Activated T-helper 9 cell treated with anti-CD3 and anti-CD28 coated beads, Interleukin-2, amount 50 U/mL, for 16 hours (primary cell): ENCODE data around the gene TFIP11.
"Not testable (repeated sequence)": the region's sequence is repeated elsewhere in the genome, so short reads cannot be mapped to it uniquely, and the experiment has no call there.

Experiments
- DNase-seq: peaks from one replicate; pipeline ENCODE4 v3.0.0-alpha.2; 2020; ENCODE audit warnings: low read depth

The TFIP11 gene

GRCh38 chr22:26541167-26541819, 29.0 kb upstream of the TFIP11 start:
- no peak for DNase-seq

GRCh38 chr22:26540119-26540518, 27.8 kb upstream of the TFIP11 start:
- DNase-seq: no peak

- DNase-seq: no peak
Observed at GRCh38 chr22:26536762-26537134, 24.5 kb upstream of the TFIP11 start.

DNA sequence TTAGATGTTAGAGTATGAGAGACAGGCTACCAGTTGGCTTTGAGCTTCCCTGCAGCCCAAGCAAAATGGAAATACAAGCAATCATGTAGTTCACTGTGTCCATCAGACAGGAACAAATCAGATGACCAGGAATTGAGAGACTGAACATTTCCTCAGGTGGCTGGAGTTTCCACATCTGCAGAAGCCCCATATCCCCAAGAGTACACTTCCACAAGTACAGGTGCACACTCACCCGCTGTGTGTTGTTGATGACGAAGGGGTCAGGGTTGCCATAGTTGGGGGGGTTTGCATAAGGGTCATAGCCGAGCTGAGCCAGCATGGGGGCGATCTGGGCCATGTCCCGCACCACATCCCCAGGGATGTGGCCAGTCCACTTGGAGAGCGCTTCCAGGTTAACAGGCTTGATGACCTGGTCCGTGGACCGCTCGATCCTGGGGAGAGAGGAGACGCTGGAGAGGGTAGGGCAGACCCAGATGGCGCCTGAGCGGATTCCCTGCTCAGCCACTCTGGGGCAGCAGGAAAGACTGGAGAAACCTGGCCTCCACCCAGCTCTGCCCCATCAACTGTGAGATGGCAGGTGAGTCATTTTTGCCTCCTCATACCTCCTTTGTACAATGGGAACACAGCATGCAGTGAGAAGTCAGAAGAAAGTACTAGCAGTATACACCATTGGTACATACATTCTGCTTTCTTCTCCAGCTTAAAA, 23.9 kb upstream of the TFIP11 start:
- no peak for DNase-seq

- no peak for DNase-seq
Observed at GRCh38 chr22:26535603-26535908, 23.3 kb upstream of the TFIP11 start.

DNA sequence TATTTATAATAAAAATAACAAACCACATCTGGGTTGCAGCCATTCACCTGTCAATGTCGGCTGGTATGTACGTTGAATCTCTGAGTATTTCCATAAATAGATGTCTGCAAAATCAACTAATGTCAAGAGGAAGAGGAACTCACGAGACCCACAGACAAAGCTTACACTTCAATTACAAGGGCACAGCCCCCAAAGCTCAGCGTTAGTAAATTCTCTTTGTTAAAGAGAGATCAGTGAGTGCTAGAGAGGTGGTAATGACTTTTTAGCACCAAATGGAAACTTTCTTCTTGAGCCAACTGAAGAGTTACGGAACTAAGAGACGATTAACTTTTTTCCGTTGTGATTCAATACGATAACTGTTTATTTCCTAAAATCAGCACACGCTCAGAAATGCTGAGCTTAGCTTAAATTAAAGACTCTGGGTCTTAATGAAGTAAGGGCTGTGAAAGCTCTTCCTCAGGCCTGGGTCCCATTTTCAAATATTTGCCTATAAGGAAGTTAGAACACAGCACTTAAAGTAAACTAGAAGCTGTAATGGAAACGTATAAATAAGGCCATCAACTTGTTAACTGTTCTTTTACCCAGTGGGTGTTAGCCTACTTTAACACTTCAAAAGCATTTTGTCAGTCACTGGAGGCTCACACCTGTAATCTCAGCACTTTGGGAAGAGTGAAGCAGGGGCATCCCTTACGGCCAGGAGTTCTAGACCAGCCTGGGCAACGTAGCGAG, 22.8 kb upstream of the TFIP11 start:
- no peak for DNase-seq

GRCh38 chr22:26534171-26534855, 22.0 kb upstream of the TFIP11 start:
- no peak for DNase-seq

DNA sequence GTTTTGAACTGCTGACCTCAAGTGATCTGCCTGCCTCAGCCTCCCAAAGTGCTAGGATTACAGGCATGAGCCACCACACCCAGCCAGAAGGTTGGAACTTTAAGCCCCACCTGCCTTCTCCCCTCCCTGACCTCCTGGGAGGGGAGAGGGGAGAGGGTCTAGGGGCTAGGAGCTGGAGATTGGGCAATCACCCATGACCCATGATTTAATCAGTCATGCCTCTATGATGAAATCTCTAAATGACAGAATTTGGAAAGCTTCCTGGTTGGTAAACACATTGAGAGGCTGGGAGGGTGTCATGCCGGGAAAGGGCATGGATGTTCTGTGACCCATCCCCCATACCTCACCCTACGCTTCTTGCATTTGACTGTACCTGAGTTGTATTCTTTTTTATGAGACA, 17.1 kb upstream of the TFIP11 start:
- no peak for DNase-seq

GRCh38 chr22:26528518-26528917, 16.2 kb upstream of the TFIP11 start:
- DNase-seq: not testable (repeated sequence)

DNA sequence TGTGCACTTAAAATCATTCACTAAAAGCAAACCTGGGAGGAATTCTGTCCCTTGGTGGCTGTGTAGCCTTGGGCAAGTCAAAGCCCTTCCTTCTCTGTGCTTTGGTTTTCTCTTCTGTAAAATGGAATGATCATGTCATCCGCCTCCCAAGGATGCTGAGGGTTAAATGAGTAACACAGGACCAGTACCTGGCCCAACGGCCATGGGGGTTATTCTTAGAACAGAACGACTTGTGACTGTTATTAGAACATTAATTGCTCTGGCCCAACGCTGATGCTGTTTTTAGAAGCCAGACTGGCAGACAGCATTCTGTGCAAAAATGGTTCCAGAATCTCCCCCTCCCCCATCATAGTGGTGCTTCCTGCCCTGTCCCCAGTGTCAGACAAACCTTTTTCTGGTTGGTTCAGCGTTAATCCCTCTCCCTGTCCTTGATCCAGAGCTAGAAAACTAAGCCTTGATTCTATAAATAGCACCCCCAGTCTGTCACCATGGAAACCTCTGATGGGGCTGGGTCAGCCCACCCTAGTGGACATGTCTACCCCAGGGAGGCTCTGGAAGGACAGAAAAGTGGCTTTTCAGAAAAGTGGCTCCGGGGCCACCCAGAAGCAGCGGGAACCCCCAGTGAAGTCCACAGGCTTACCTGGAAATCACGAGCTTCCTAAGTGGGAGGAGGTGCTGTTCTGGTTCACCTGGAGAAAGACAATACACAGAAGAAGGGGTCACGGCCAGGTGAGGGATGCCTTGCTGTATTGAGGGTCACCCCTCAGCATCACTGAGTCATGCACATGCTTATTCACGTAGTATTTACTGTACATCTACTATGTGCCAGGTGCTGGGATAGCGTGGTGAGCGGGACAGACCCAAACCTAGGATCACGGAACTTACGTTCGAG, 15.5 kb upstream of the TFIP11 start:
- no peak for DNase-seq

DNA sequence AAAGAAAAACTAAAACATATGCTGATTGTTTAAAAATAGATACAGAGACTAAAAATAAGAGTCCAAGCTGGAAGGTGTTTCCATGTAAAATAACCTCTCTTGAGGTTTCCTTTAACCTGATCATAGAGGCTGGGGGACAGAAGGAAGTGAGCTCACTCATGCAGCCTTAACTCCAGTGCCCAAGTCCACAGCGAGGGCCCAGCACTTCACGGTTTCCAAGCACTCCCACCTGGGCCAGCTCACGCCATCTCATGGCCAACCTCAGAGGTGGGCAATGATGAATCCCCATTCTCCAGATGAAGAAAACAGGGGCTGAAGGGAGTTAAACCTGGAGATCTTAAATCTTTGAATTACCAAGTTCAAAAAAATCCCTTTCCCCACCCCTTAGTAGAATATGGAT, 14.9 kb upstream of the TFIP11 start:
- DNase-seq: no peak

DNA sequence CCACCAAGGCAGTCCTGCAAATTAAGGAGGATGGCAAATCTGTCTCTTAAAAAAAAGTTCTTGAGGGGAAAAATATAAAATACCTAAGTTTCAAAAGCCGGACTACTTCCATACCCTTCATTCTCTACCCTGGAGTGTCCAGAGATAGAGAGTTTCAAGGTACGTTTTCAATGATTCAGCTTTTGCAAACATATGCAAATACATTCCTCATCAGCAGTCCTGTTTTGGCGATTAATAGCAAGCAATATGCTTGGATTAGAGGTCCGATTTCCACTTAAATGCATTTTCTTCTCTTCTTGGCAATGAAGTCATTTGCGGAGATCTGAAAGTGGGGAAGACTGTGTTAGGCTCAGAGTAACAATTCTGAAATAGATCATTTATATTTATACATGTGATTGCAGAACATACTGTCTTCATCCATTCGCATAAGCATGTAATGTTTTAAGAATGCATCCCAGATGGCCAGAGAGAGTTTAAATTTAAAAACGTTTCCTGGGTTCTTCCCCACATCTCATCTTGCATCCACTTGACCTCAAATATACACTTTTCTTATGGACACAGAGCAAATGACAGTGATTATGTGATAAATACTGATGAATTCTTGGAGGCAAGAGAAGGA, 13.8 kb upstream of the TFIP11 start:
- no peak for DNase-seq

DNA sequence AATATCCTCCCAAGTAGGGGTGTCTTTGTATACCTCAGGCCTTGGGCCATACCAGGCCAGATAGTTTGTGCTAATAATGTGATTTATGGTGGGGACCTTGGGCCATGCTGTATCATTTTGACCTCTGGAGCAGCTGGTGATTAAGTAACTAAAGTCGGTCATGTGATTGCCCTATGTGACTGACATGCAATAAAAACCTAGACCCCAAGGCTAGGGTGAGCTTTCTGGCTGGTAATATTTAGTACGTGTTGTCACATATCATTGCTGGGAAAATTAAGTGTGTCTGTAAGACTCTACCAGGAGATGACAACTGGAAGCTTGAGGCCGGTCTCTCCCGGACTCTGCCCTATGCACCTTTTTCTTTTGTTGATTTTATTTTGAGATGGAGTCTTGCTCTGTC, 12.6 kb upstream of the TFIP11 start:
- no peak for DNase-seq

- DNase-seq: no peak
Observed at GRCh38 chr22:26522592-26522991, 10.3 kb upstream of the TFIP11 start.

- no peak for DNase-seq
Observed at GRCh38 chr22:26522012-26522411, 9.7 kb upstream of the TFIP11 start.

GRCh38 chr22:26517429-26517828, 5.2 kb upstream of the TFIP11 start:
- no peak for DNase-seq

- DNase-seq: no peak
Observed at GRCh38 chr22:26516503-26516902, 4.2 kb upstream of the TFIP11 start.

GRCh38 chr22:26515931-26516330, 3.7 kb upstream of the TFIP11 start:
- DNase-seq: no peak

DNA sequence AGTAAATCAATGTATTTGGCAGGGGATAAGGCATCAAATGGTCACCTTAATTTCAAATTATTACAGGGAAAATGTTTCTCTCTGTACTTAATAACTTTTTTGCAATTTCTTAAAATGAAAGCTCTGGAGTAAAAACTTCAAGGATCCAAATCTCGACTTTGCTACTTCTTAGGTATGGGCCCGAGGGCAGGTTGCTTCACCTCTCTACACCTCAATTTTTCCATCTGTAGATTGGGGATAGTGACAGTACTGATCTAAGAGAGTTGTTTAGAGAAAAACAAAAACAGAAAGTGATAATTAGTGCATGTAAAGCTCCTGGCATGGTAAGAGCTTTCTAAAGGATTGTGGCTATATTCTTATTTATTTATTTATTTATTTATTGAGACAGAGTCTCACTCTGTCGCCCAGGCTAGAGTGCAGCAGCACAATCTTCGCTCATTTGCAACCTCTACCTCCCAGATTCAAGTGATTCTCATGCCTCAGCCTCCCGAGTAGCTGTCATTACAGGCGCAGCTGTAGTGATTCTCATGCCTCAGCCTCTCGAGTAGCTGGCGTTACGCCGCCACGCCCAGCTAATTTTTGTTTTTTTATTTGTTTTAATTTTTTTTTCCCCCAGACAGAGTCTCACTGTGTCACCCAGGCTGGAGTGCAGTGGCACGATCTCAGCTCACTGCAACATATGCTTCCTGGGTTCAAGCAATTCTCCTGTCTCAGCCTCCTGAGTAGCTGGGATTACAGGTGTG, 2.3 kb upstream of the TFIP11 start:
- no peak for DNase-seq

DNA sequence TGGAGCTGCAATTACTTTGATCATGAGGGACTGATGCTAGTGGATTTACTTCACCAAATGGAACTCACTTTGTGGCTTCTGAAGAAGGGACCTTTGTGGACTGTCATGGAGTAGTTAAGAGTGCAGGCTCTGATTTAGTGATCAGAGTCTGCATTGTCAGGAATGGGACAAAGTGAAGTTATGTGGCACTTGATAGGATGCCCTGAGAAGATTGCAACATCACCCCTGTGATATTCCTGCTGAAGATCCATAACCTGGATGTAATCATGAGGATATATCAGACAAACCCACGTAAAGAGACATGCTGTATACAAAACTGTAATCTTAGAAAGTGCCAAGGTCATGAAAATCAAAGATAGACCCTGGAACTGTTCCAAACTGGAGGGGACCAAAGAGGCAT, 1.6 kb upstream of the TFIP11 start:
- DNase-seq: no peak

GRCh38 chr22:26508148-26508547, 4.1 kb downstream of the TFIP11 start:
- DNase-seq: no peak
